ENCODE data around the gene BPIFB6.

Gene BPIFB6

GRCh38 chr20:32991792-32992641, 39.4 kb upstream of the BPIFB6 start:
- TF ChIP-seq REST (IDR thresholded peaks at IDR 0.05; ENCODE audit: low read depth), result no peak
- no peak for TF ChIP-seq USF1 (IDR thresholded peaks at IDR 0.05)
- no peak for TF ChIP-seq TAF1 (IDR thresholded peaks at IDR 0.05; ENCODE audit: low read depth)
- TF ChIP-seq CREB1 (IDR thresholded peaks at IDR 0.05; ENCODE audit: low read depth), result no peak
- no peak for TF ChIP-seq TEAD4 (IDR thresholded peaks at IDR 0.05)
- TF ChIP-seq CEBPB (IDR thresholded peaks at IDR 0.05), result no peak
- TF ChIP-seq EP300 (IDR thresholded peaks at IDR 0.05; ENCODE audit: borderline replicate concordance), result no peak
- no peak for TF ChIP-seq FOXM1 (IDR thresholded peaks at IDR 0.05; ENCODE audit: borderline replicate concordance, low read depth)

GRCh38 chr20:32993496-32994050, 37.9 kb upstream of the BPIFB6 start:
- TF ChIP-seq TCF12 (IDR thresholded peaks at IDR 0.05; ENCODE audit: low read depth) (no peak), RAD21 (IDR thresholded peaks at IDR 0.05; ENCODE audit: low read depth) (no peak), CEBPB (IDR thresholded peaks at IDR 0.05) (no peak), YY1 (IDR thresholded peaks at IDR 0.05; ENCODE audit: low read depth) (no peak), TAF1 (IDR thresholded peaks at IDR 0.05; ENCODE audit: low read depth) (no peak), TEAD4 (IDR thresholded peaks at IDR 0.05) (no peak), CREB1 (IDR thresholded peaks at IDR 0.05; ENCODE audit: low read depth) (no peak), ZBTB7A (IDR thresholded peaks at IDR 0.05; ENCODE audit: low read depth) (no peak), MAX (IDR thresholded peaks at IDR 0.05) (no peak), REST (IDR thresholded peaks at IDR 0.05; ENCODE audit: low read depth) (no peak), NFIC (IDR thresholded peaks at IDR 0.05) (no peak), EGR1 (IDR thresholded peaks at IDR 0.05) (no peak), FOXM1 (IDR thresholded peaks at IDR 0.05; ENCODE audit: borderline replicate concordance, low read depth) (no peak)

GRCh38 chr20:32995802-32996201, 35.6 kb upstream of the BPIFB6 start:
- TF ChIP-seq EP300 (IDR thresholded peaks at IDR 0.05; ENCODE audit: borderline replicate concordance) (no peak), TAF1 (IDR thresholded peaks at IDR 0.05; ENCODE audit: low read depth) (no peak), MAX (IDR thresholded peaks at IDR 0.05) (no peak), CEBPB (IDR thresholded peaks at IDR 0.05) (no peak), EGR1 (IDR thresholded peaks at IDR 0.05) (no peak), TCF12 (IDR thresholded peaks at IDR 0.05; ENCODE audit: low read depth) (no peak), NFIC (IDR thresholded peaks at IDR 0.05) (no peak), FOXM1 (IDR thresholded peaks at IDR 0.05; ENCODE audit: borderline replicate concordance, low read depth) (no peak), RAD21 (IDR thresholded peaks at IDR 0.05; ENCODE audit: low read depth) (no peak), YY1 (IDR thresholded peaks at IDR 0.05; ENCODE audit: low read depth) (no peak), REST (IDR thresholded peaks at IDR 0.05; ENCODE audit: low read depth) (no peak), TEAD4 (IDR thresholded peaks at IDR 0.05) (no peak), ZBTB7A (IDR thresholded peaks at IDR 0.05; ENCODE audit: low read depth) (no peak), USF1 (IDR thresholded peaks at IDR 0.05) (no peak), CREB1 (IDR thresholded peaks at IDR 0.05; ENCODE audit: low read depth) (no peak)

GRCh38 chr20:32997431-32997830, 34.0 kb upstream of the BPIFB6 start:
- TF ChIP-seq EGR1 (IDR thresholded peaks at IDR 0.05) (no peak), MAX (IDR thresholded peaks at IDR 0.05) (no peak), REST (IDR thresholded peaks at IDR 0.05; ENCODE audit: low read depth) (no peak), TEAD4 (IDR thresholded peaks at IDR 0.05) (no peak), FOXM1 (IDR thresholded peaks at IDR 0.05; ENCODE audit: borderline replicate concordance, low read depth) (no peak), TCF12 (IDR thresholded peaks at IDR 0.05; ENCODE audit: low read depth) (no peak)
